Hepatocyte (in vitro differentiated cells): ENCODE data around the gene INPPL1.

ENCODE experiments used
- EZH2 ChIP-seq: fragments of 200-600 bp; sonication (generic); IDR thresholded peaks from 2 replicates; pipeline ENCODE4 v1.6.1; 2016; ENCODE audit warnings: antibody characterized with exemption, mild to moderate bottlenecking, borderline replicate concordance
- EZH2phosphoT487 ChIP-seq: fragments of 200-600 bp; sonication (generic); IDR thresholded peaks from one replicate; pipeline ENCODE4 v1.6.1; 2018; ENCODE audit warnings: antibody characterized with exemption, mild to moderate bottlenecking, low read depth, moderate library complexity; ENCODE audit not compliant: unreplicated experiment, severe bottlenecking
- TF ChIP-seq, protein P1 (sequence below): fragments of 200-600 bp; sonication (generic); IDR thresholded peaks from 2 replicates; pipeline ENCODE4 v1.5.1; 2016; ENCODE audit warnings: antibody characterized with exemption, mild to moderate bottlenecking; ENCODE audit not compliant: poor library complexity

- TF ChIP-seq EZH2 = no peak
- TF ChIP-seq, protein P1, sequence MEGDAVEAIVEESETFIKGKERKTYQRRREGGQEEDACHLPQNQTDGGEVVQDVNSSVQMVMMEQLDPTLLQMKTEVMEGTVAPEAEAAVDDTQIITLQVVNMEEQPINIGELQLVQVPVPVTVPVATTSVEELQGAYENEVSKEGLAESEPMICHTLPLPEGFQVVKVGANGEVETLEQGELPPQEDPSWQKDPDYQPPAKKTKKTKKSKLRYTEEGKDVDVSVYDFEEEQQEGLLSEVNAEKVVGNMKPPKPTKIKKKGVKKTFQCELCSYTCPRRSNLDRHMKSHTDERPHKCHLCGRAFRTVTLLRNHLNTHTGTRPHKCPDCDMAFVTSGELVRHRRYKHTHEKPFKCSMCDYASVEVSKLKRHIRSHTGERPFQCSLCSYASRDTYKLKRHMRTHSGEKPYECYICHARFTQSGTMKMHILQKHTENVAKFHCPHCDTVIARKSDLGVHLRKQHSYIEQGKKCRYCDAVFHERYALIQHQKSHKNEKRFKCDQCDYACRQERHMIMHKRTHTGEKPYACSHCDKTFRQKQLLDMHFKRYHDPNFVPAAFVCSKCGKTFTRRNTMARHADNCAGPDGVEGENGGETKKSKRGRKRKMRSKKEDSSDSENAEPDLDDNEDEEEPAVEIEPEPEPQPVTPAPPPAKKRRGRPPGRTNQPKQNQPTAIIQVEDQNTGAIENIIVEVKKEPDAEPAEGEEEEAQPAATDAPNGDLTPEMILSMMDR = no peak
- TF ChIP-seq EZH2phosphoT487 = no peak
These were observed 10.4 kb downstream of the INPPL1 start for GRCh38 chr11:72234920-72235319.
